BLaER1 treated with 17β-estradiol and CSF1 and Interleukin-3, amounts not matched to agents 10 nM and 100 nM (cell line): ENCODE measurements around the gene FSIP1.

Experiments
- H3K27ac ChIP-seq, 11 experiments: shearing (Covaris generic); formaldehyde crosslinking; 2 replicates each; pipeline ENCODE4 v1.8.1; 2022
- H3K27me3 ChIP-seq, 11 experiments: shearing (Covaris generic); formaldehyde crosslinking; 2 replicates each; pipeline ENCODE4 v1.8.1; 2022
- H3K36me3 ChIP-seq, 11 experiments: shearing (Covaris generic); formaldehyde crosslinking; 2 replicates each; pipeline ENCODE4 v1.8.1; 2022
- H3K4me1 ChIP-seq, 10 experiments: shearing (Covaris generic); formaldehyde crosslinking; 2 replicates each; pipeline ENCODE4 v1.8.1; 2022
- H3K4me2 ChIP-seq, 11 experiments: shearing (Covaris generic); formaldehyde crosslinking; 2 replicates each; pipeline ENCODE4 v1.8.1; 2022
- H3K4me3 ChIP-seq, 10 experiments: shearing (Covaris generic); formaldehyde crosslinking; 2 replicates each; pipeline ENCODE4 v1.8.1; 2022
- H3K9ac ChIP-seq, 11 experiments: shearing (Covaris generic); formaldehyde crosslinking; 2 replicates each; pipeline ENCODE4 v1.8.1; 2022
- H3K9me3 ChIP-seq, 11 experiments: shearing (Covaris generic); formaldehyde crosslinking; replicated peaks in 1 of 11; 2 replicates each; pipeline ENCODE4 v1.8.1; 2022
- H4K20me1 ChIP-seq, 11 experiments: shearing (Covaris generic); formaldehyde crosslinking; 2 replicates each; pipeline ENCODE4 v1.8.1; 2022
- Cebpa-rat ChIP-seq, 11 experiments: shearing (Covaris generic); IDR thresholded peaks; 2 replicates each; pipeline ENCODE4 v1.8.1; 2022

The FSIP1 gene

GRCh38 chr15:39625451-39625850 lies 157.2 kb downstream of the FSIP1 start:
- peaks cover 0 to 19% (median 13%) of the 10 kb centered on the region in 11 experiments; a peak in 17 of 22 replicates for H3K9me3 ChIP-seq
- no peak for TF ChIP-seq Cebpa-rat (IDR thresholded peaks at IDR 0.05)

GRCh38 chr15:39624806-39625205 lies 157.8 kb downstream of the FSIP1 start:
- Histone ChIP-seq H4K20me1 (no peaks in the 10 kb centered on the region), H3K36me3 (no peaks in the 10 kb centered on the region), H3K4me1 (peaks cover 40 to 66% (median 50%) of the 10 kb centered on the region in 10 experiments), H3K9me3 (peaks cover 0 to 20% (median 13%) of the 10 kb centered on the region in 11 experiments; a peak in 17 of 22 replicates), H3K4me3 (peak overlapping the region in 2 of 10 experiments; percentile 14 to 27; a peak in 2 of 20 replicates), H3K27ac (peak overlapping the region in 10 of 11 experiments; percentile 31 to 90 (median 66); a peak in 18 of 22 replicates), H3K27me3 (no peaks in the 10 kb centered on the region), H3K9ac (peak overlapping the region in 7 of 11 experiments; percentile 17 to 71 (median 64); a peak in 12 of 22 replicates), H3K4me2 (peak overlapping the region; percentile 58 to 89 (median 79))
- no peak for TF ChIP-seq Cebpa-rat (IDR thresholded peaks at IDR 0.05)

More at GRCh38 chr15:39625451-39625850, 157.2 kb downstream of the FSIP1 start:
- Histone ChIP-seq H3K27me3 (no peaks in the 10 kb centered on the region), H3K36me3 (no peaks in the 10 kb centered on the region), H3K4me2 (peak overlapping the region; percentile 58 to 89 (median 79); a peak in 21 of 22 replicates), H3K4me1 (peaks cover 42 to 73% (median 50%) of the 10 kb centered on the region in 10 experiments), H3K4me3 (no peak overlapping the region), H3K27ac (peak overlapping the region in 9 of 11 experiments; percentile 43 to 90 (median 68); a peak in 17 of 22 replicates), H3K9ac (peak overlapping the region in 7 of 11 experiments; percentile 9 to 71 (median 64); a peak in 8 of 22 replicates), H4K20me1 (no peaks in the 10 kb centered on the region)

GRCh38 chr15:39623529-39623931 lies 159.1 kb downstream of the FSIP1 start:
- Histone ChIP-seq H3K4me2 (peak overlapping the region; percentile 58 to 89 (median 79)), H4K20me1 (no peaks in the 10 kb centered on the region), H3K36me3 (no peaks in the 10 kb centered on the region), H3K4me3 (no peak overlapping the region), H3K9me3 (peaks cover 0 to 20% (median 13%) of the 10 kb centered on the region in 11 experiments; a peak in 17 of 22 replicates), H3K27me3 (no peaks in the 10 kb centered on the region), H3K27ac (peak overlapping the region in 8 of 11 experiments; percentile 49 to 90 (median 74); a peak in 14 of 22 replicates), H3K4me1 (peaks cover 29 to 54% (median 37%) of the 10 kb centered on the region in 10 experiments), H3K9ac (peak overlapping the region in 4 of 11 experiments; percentile 7 to 65 (median 40); a peak in 2 of 22 replicates)
- no peak for TF ChIP-seq Cebpa-rat (IDR thresholded peaks at IDR 0.05)

GRCh38 chr15:39622660-39623516 lies 159.8 kb downstream of the FSIP1 start:
- Histone ChIP-seq H3K27ac (peak overlapping the region in 5 of 11 experiments; percentile 68 to 90 (median 85); a peak in 10 of 22 replicates), H3K27me3 (no peaks in the 10 kb centered on the region), H4K20me1 (no peaks in the 10 kb centered on the region), H3K9me3 (peaks cover 0 to 20% (median 13%) of the 10 kb centered on the region in 11 experiments; a peak in 17 of 22 replicates), H3K4me3 (no peak overlapping the region), H3K4me2 (peak overlapping the region; percentile 58 to 89 (median 79); a peak in 21 of 22 replicates), H3K36me3 (no peaks in the 10 kb centered on the region), H3K4me1 (peaks cover 29 to 51% (median 35%) of the 10 kb centered on the region in 10 experiments), H3K9ac (no peak overlapping the region)
- TF ChIP-seq Cebpa-rat (IDR thresholded peaks at IDR 0.05), result no peak

DNA sequence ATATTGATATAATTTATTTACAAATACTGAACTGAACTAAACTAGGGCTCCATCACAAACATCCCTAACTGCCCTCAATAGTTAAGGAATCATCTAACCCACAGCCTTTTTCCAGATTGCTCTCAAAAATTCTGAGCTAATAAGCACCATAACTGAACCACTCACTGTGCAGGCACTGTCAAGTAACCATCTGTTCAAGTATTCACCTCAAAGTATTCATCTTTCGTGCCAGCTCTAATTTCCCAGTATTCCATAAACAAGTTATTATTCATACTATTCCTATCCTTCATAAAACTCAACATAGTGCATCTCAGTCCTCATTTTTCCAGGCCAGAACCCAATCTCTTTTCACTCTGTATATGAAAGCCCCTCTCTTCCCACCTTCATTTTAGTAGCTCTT lies 160.7 kb downstream of the FSIP1 start:
- Histone ChIP-seq H3K27ac (no peak overlapping the region), H3K9me3 (peaks cover 0 to 18% (median 11%) of the 10 kb centered on the region in 11 experiments; a peak in 17 of 22 replicates), H3K4me2 (no peak overlapping the region), H3K27me3 (no peaks in the 10 kb centered on the region), H4K20me1 (no peaks in the 10 kb centered on the region), H3K4me1 (peaks cover 29 to 46% (median 35%) of the 10 kb centered on the region in 10 experiments), H3K36me3 (no peaks in the 10 kb centered on the region), H3K4me3 (no peak overlapping the region), H3K9ac (no peak overlapping the region)
- TF ChIP-seq Cebpa-rat (IDR thresholded peaks at IDR 0.05), result no peak

DNA sequence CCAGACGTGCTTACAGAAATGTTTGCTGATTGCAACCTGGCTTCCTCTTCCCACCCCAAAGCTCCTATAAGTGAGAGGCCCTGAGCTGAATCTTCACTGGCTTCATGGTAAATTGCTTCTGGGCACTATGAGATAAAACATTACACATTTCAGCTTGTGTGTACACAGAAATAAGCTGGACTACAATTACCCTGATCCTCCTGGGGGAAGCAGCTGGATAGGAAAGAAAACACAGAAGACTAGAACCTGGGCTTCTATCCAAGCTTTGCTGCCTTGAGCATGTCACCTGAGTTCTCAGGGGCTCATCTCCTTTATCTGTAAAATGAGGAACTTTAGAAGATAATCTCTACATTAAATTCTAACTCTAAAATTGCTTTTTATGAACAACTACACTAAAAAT lies 161.4 kb downstream of the FSIP1 start:
- H3K27ac ChIP-seq, result no peak overlapping the region
- no peaks in the 10 kb centered on the region for H3K27me3 ChIP-seq
- no peak for TF ChIP-seq Cebpa-rat (IDR thresholded peaks at IDR 0.05)
- H3K36me3 ChIP-seq, result no peaks in the 10 kb centered on the region
- no peak overlapping the region for H3K4me3 ChIP-seq
- peaks cover 29 to 48% (median 35%) of the 10 kb centered on the region in 10 experiments for H3K4me1 ChIP-seq
- peaks cover 0 to 11% (median 3%) of the 10 kb centered on the region in 11 experiments; a peak in 17 of 22 replicates for H3K9me3 ChIP-seq
- H3K9ac ChIP-seq, result no peak overlapping the region
- H4K20me1 ChIP-seq, result no peaks in the 10 kb centered on the region
- no peak overlapping the region for H3K4me2 ChIP-seq

DNA sequence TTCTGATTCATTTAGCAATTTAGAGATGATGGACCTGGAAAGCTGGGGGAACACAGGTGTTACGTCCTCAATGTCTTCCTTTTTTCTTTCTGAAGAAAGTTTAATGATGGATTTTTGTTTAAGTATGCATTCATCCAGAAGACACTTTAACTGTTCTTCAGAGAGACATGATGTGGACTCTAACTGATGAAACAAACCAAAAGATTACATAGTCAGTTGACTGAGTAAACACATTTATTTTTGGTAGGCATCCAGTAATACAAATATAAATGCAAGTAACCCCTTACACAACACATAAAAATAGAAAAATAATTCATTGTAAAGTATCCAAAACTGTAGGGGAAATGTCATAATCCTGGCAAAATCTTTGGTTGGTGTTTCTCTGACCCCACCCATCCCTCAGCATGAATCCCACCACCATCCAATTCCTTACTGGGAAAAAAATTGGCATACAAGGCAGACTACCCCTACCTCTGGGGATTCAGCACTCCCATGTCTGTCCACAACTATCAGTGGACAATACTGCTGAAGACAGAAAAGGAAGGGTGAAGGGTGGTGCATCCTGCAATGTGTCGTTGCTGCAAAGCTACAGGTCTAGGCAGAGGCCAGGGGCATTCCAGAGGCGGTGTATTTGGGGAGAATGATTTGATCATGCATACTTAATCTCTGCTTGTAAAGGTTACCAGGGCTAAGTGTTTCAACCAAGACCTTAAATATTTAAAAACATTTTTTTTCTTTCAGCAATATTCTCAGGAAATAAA lies 164.4 kb downstream of the FSIP1 start:
- Histone ChIP-seq H3K4me3 (no peak overlapping the region), H4K20me1 (no peaks in the 10 kb centered on the region), H3K9ac (no peak overlapping the region), H3K9me3 (peaks cover 0 to 10% (median 0%) of the 10 kb centered on the region in 11 experiments; a peak in 8 of 22 replicates), H3K36me3 (no peaks in the 10 kb centered on the region), H3K4me1 (peaks cover 4 to 32% (median 8%) of the 10 kb centered on the region in 10 experiments), H3K27ac (no peak overlapping the region), H3K27me3 (no peaks in the 10 kb centered on the region), H3K4me2 (no peak overlapping the region)
- no peak for TF ChIP-seq Cebpa-rat (IDR thresholded peaks at IDR 0.05)

GRCh38 chr15:39616731-39617455 lies 165.7 kb downstream of the FSIP1 start:
- no peak overlapping the region for H3K4me3 ChIP-seq
- H3K27me3 ChIP-seq, result no peaks in the 10 kb centered on the region
- no peaks in the 10 kb centered on the region for H4K20me1 ChIP-seq
- no peaks in the 10 kb centered on the region for H3K36me3 ChIP-seq
- H3K4me1 ChIP-seq, result peaks cover 0 to 27% (median 0%) of the 10 kb centered on the region in 10 experiments; a peak in 7 of 20 replicates
- H3K9ac ChIP-seq, result no peak overlapping the region
- no peak overlapping the region for H3K27ac ChIP-seq
- peak overlapping the region in 2 of 11 experiments; percentile 7 to 32; a peak in 1 of 22 replicates for H3K4me2 ChIP-seq
- no peak for TF ChIP-seq Cebpa-rat (IDR thresholded peaks at IDR 0.05)
- H3K9me3 ChIP-seq, result peaks cover 0 to 19% (median 3%) of the 10 kb centered on the region in 11 experiments; a peak in 13 of 22 replicates
